NCI-H2227 treated with DMSO at 0.1 percent for 48 hours (cell line): ENCODE results near the gene SHISA7.

Source experiments
- DNase-seq: peaks from one replicate; lab custom pipeline; 2025; lab: John Stamatoyannopoulos, UW

The SHISA7 gene

GRCh38 chr19:55387736-55388497, 55.2 kb downstream of the SHISA7 start:
- no peak for DNase-seq

GRCh38 chr19:55386493-55386971, 56.6 kb downstream of the SHISA7 start:
- no peak for DNase-seq

GRCh38 chr19:55385724-55386492, 57.2 kb downstream of the SHISA7 start, which contains the start of gene RPL28:
TSS of gene RPL28 (plus strand) at chr19:55385932. CDS start at chr19:55386358, 426 bp downstream.
- peak; percentile 100 for DNase-seq

- DNase-seq = peak; percentile 100
These were observed 58.0 kb downstream of the SHISA7 start for GRCh38 chr19:55384920-55385723.

- DNase-seq = no peak
These were observed 58.8 kb downstream of the SHISA7 start, which contains the start of gene TMEM238 for GRCh38 chr19:55384131-55384919. TSS of gene TMEM238 (minus strand) at chr19:55384292. CDS start at chr19:55384259, 33 bp downstream.

GRCh38 chr19:55383279-55384130, 59.6 kb downstream of the SHISA7 start:
- peak; percentile 74 for DNase-seq

GRCh38 chr19:55382522-55383054, 60.5 kb downstream of the SHISA7 start:
- no peak for DNase-seq

- DNase-seq = no peak
These were observed 61.1 kb downstream of the SHISA7 start for GRCh38 chr19:55382013-55382412.

- DNase-seq = no peak
These were observed 63.9 kb downstream of the SHISA7 start for GRCh38 chr19:55379174-55379573.
